SK-N-SH (cell line): Measurements from ENCODE around the gene WFDC10A. TPM values are rescaled to one million over a fixed set of nuclear protein-coding genes. Genes with fewer than 3 reads are reported as not detected.
"Not testable (repeated sequence)": the region's sequence is repeated elsewhere in the genome, so short reads cannot be mapped to it uniquely, and the experiment has no call there.

Experiments
- CTCF ChIA-PET: fragments of 300-600, 350-600 bp; formaldehyde crosslinking; extraction: SDS; loops from one replicate; lab custom pipeline; 2021; lab: Yijun Ruan, JAX
- POLR2A ChIA-PET: fragments of 350-600 bp; sonication (Branson Sonifier 250); formaldehyde crosslinking; extraction: SDS; loops from one replicate; lab custom pipeline; 2020; ENCODE audit warnings: antibody characterized with exemption, inconsistent platforms; lab: Yijun Ruan, JAX
- DNase-seq: peaks from one replicate; pipeline ENCODE4 v3.0.0; 2012
- H2AFZ ChIP-seq: fragments of 200-600 bp; sonication (generic); 2 replicates; pipeline ENCODE4 v1.8.1; 2016; ENCODE audit warnings: antibody characterized with exemption, mild to moderate bottlenecking, low read depth
- H3F3A ChIP-seq: fragments of 200-600 bp; sonication (generic); replicated peaks from 2 replicates; pipeline ENCODE3; 2016; ENCODE audit warnings: antibody characterized with exemption, mild to moderate bottlenecking; ENCODE audit not compliant: insufficient read depth
- H3K27ac ChIP-seq, 2 experiments: fragments of 200-500 bp in 1 of 2; fragments of 200-600 bp in 1 of 2; sonication (Bioruptor generic) in 1 of 2; sonication (generic), shearing (Covaris generic) in 1 of 2; 2 replicates each; pipeline versions ENCODE4 v1.5.1 to v1.6.1; 2014 to 2016; ENCODE audit warnings: low read depth in 2 of 2, inconsistent platforms in 1 of 2, low read length in 1 of 2, mild to moderate bottlenecking in 1 of 2, mixed read lengths in 1 of 2
- H3K27me3 ChIP-seq: fragments of 200-600 bp; sonication (generic), shearing (Covaris generic); 2 replicates; pipeline ENCODE4 v1.6.1; 2016; ENCODE audit warnings: mixed run types; ENCODE audit not compliant: insufficient read depth
- H3K36me3 ChIP-seq, 2 experiments: fragments of 200-500 bp in 1 of 2; fragments of 200-600 bp in 1 of 2; sonication (Bioruptor generic) in 1 of 2; sonication (generic) in 1 of 2; replicated peaks in 1 of 2; 2 replicates each; pipeline versions ENCODE3 to v1.5.1; 2014 to 2016; ENCODE audit warnings: low read length in 1 of 2, mild to moderate bottlenecking in 1 of 2; ENCODE audit not compliant: insufficient read depth in 2 of 2, control insufficient read depth in 1 of 2
- H3K4me1 ChIP-seq, 2 experiments: fragments of 200-500 bp in 1 of 2; fragments of 200-600 bp in 1 of 2; sonication (Bioruptor generic) in 1 of 2; sonication (generic), shearing (Covaris generic) in 1 of 2; 2 replicates each; pipeline versions ENCODE4 v1.5.1 to v1.6.1; 2014 to 2016; ENCODE audit warnings: low read depth in 1 of 2, low read length in 1 of 2, mixed run types in 1 of 2; ENCODE audit not compliant: insufficient read depth in 2 of 2, control insufficient read depth in 1 of 2
- H3K4me2 ChIP-seq: fragments of 200-600 bp; sonication (generic), shearing (Covaris generic); 2 replicates; pipeline ENCODE4 v1.6.1; 2017; ENCODE audit warnings: mixed run types
- H3K4me3 ChIP-seq, 2 experiments: fragments of 200-500 bp in 1 of 2; fragments of 200-600 bp in 1 of 2; sonication (Bioruptor generic) in 1 of 2; sonication (generic), shearing (Covaris generic) in 1 of 2; 2 replicates each; pipeline versions ENCODE4 v1.5.1 to v1.8.1; 2014 to 2016; ENCODE audit warnings: low read depth in 2 of 2, inconsistent platforms in 1 of 2, low read length in 1 of 2, mild to moderate bottlenecking in 1 of 2, mixed read lengths in 1 of 2, moderate library complexity in 1 of 2
- H3K79me2 ChIP-seq: fragments of 200-600 bp; sonication (generic); 2 replicates; pipeline ENCODE4 v1.8.1; 2017; ENCODE audit warnings: mild to moderate bottlenecking; ENCODE audit not compliant: insufficient read depth
- H3K9ac ChIP-seq: fragments of 200-600 bp; sonication (generic); 2 replicates; pipeline ENCODE4 v1.6.1; 2017; ENCODE audit warnings: mixed run types
- H3K9me2 ChIP-seq: fragments of 200-600 bp; sonication (generic); 2 replicates; pipeline ENCODE4 v1.6.1; 2017; ENCODE audit warnings: mixed run types
- H3K9me3 ChIP-seq: fragments of 200-600 bp; sonication (generic); 2 replicates; pipeline ENCODE4 v1.6.1; 2017; ENCODE audit warnings: mixed run types, mild to moderate bottlenecking, moderate library complexity
- H4K20me1 ChIP-seq: fragments of 200-600 bp; sonication (generic); 2 replicates; pipeline ENCODE4 v1.6.1; 2017; ENCODE audit warnings: mild to moderate bottlenecking, mixed run types; ENCODE audit not compliant: insufficient read depth
- CHD2 ChIP-seq: fragments of 150-350 bp; IDR thresholded peaks from 2 replicates; pipeline ENCODE4 v1.6.1; 2018; ENCODE audit warnings: low read length; ENCODE audit not compliant: partially characterized antibody
- EP300 ChIP-seq, 2 experiments: IDR thresholded peaks; 2 replicates each; pipeline versions ENCODE4 v1.4.0 to v1.6.1; 2012; ENCODE audit warnings: borderline replicate concordance in 1 of 2, low read depth in 1 of 2, low read length in 1 of 2
- FOSL2 ChIP-seq: IDR thresholded peaks from 2 replicates; pipeline ENCODE4 v1.4.0; 2012; ENCODE audit warnings: low read depth, mild to moderate bottlenecking, moderate library complexity, borderline replicate concordance
- FOXJ3 ChIP-seq: sonication (generic); formaldehyde crosslinking; IDR thresholded peaks from 2 replicates; pipeline ENCODE4 v1.5.1; 2020; ENCODE audit warnings: mild to moderate bottlenecking, missing genetic modification reagents
- GATA2 ChIP-seq: sonication (generic); formaldehyde crosslinking; IDR thresholded peaks from 2 replicates; pipeline ENCODE4 v1.5.0; 2020; ENCODE audit warnings: mild to moderate bottlenecking, missing genetic modification reagents
- MXI1 ChIP-seq: IDR thresholded peaks from 2 replicates; pipeline ENCODE4 v1.6.1; 2012; ENCODE audit warnings: mild to moderate bottlenecking, low read depth, low read length, improper control_type of control experiment
- NFIC ChIP-seq: IDR thresholded peaks from 2 replicates; pipeline ENCODE4 v1.4.0; 2012; ENCODE audit warnings: borderline replicate concordance
- PBX3 ChIP-seq: IDR thresholded peaks from 2 replicates; pipeline ENCODE4; 2012
- RAD21 ChIP-seq: IDR thresholded peaks from 2 replicates; pipeline ENCODE4 v1.6.1; 2012; ENCODE audit warnings: mild to moderate bottlenecking, low read length
- RCOR1 ChIP-seq: fragments of 150-350 bp; IDR thresholded peaks from 2 replicates; pipeline ENCODE4 v1.6.1; 2017; ENCODE audit warnings: antibody characterized with exemption, low read length
- RFX5 ChIP-seq: IDR thresholded peaks from 2 replicates; pipeline ENCODE4 v1.6.1; 2012; ENCODE audit warnings: mild to moderate bottlenecking, improper control_type of control experiment, low read length
- SIN3A ChIP-seq: IDR thresholded peaks from 2 replicates; pipeline ENCODE4 v1.6.1; 2012; ENCODE audit warnings: low read depth, mild to moderate bottlenecking, low read length, moderate library complexity, borderline replicate concordance
- USF2 ChIP-seq: fragments of 150-350 bp; IDR thresholded peaks from 2 replicates; pipeline ENCODE4 v1.6.1; 2017; ENCODE audit warnings: antibody characterized with exemption, low read length, low read depth, borderline replicate concordance
- YY1 ChIP-seq: IDR thresholded peaks from 2 replicates; pipeline ENCODE4 v1.4.0; 2012; ENCODE audit warnings: low read depth, mild to moderate bottlenecking
- ZBTB33 ChIP-seq: IDR thresholded peaks from 2 replicates; pipeline ENCODE4 v1.4.0; 2012; ENCODE audit warnings: low read depth, borderline replicate concordance
- WGBS: methylation state at CpG from one replicate; pipeline ENCODE4 v1.1.6; 2017; ENCODE audit warnings: low lambda C conversion rate; 5-methylcytosine and 5-hydroxymethylcytosine counted together
- polyA plus RNA-seq, 3 experiments: library from polyadenylated mRNA; depleted of rRNA; stranded (reverse); fragments of >200 nt; gene quantifications; 2 replicates each; pipeline ENCODE4 v1.2.3, GENCODE V29; 2012

The WFDC10A gene
- polyA plus RNA-seq, 1 of the 3 experiments (the other 2 are of a cell fraction), result not detected

GRCh38 chr20:45581702-45582101 lies 47.8 kb upstream of the WFDC10A start (continued):
- TF ChIP-seq RCOR1, result no peak

- Histone ChIP-seq H3K9me2 (no peaks in the 10 kb centered on the region), H3K9me3 (no peaks in the 10 kb centered on the region), H4K20me1 (no peaks in the 10 kb centered on the region), H2AFZ (no peak overlapping the region), H3K36me3 (no peaks in the 10 kb centered on the region), H3K27me3 (peaks cover 38% of the 10 kb centered on the region; the same call in 1 of the 2 replicates), H3F3A (no peaks in the 10 kb centered on the region), H3K4me3 (no peak overlapping the region), H3K79me2 (no peaks in the 10 kb centered on the region)
- ChIA-PET POLR2A (no interaction called here), CTCF (interaction anchor here (1.7 kb wide), 1 partner anchor 188 kb away, joined by 7 read pairs; no protein-coding TSS in a partner anchor)
- TF ChIP-seq GATA2 (CRISPR knock-in tag), result no peak
- no peak for TF ChIP-seq NFIC
- TF ChIP-seq CHD2, result no peak
- no peak for TF ChIP-seq EP300 (IDR thresholded peaks at IDR 0.05; ENCODE audit: borderline replicate concordance in 1 of 2, low read depth in 1 of 2, low read length in 1 of 2)
- no peak for TF ChIP-seq RFX5
- no peak for TF ChIP-seq PBX3
- TF ChIP-seq SIN3A, result no peak
- TF ChIP-seq FOSL2, result no peak
- no peak for TF ChIP-seq MXI1
- no peak for TF ChIP-seq USF2
- no peak for TF ChIP-seq YY1
- TF ChIP-seq FOXJ3, result no peak
- no peak for TF ChIP-seq ZBTB33
- no peak for TF ChIP-seq RAD21
- TF ChIP-seq, all 33 proteins: peak for 0
- DNase-seq, result no peak
- 11% methylated on average over 3 of the region's 3 CpGs for WGBS
- Histone ChIP-seq H3K4me2 (no peak overlapping the region), H3K9ac (no peak overlapping the region), H3K27ac (no peak overlapping the region), H3K4me1 (no peaks in the 10 kb centered on the region)
Measured at GRCh38 chr20:45583502-45583901, 46.0 kb upstream of the WFDC10A start.

- H3K79me2 ChIP-seq, H3K4me3 ChIP-seq, H3K4me2 ChIP-seq, H3K9me2 ChIP-seq, H2AFZ ChIP-seq, POLR2A ChIA-PET, H3K4me1 ChIP-seq, H3K9me3 ChIP-seq, H3F3A ChIP-seq, H3K9ac ChIP-seq, H3K36me3 ChIP-seq, H4K20me1 ChIP-seq, H3K27ac ChIP-seq, DNase-seq: not testable (repeated sequence)
- CTCF ChIA-PET, result interaction anchor here (1.7 kb wide), 1 partner anchor 187 kb away, joined by 7 read pairs; no protein-coding TSS in a partner anchor
- WGBS, result 16% methylated on average over 5 of the region's 5 CpGs
- H3K27me3 ChIP-seq, result peaks cover 40% of the 10 kb centered on the region; the same call in 1 of the 2 replicates
Measured at GRCh38 chr20:45584294-45584693, 45.2 kb upstream of the WFDC10A start.

GRCh38 chr20:45585986-45586385 lies 43.6 kb upstream of the WFDC10A start:
- H3K9me3 ChIP-seq, H3K4me3 ChIP-seq, H3K9me2 ChIP-seq, H3F3A ChIP-seq, H3K79me2 ChIP-seq, H3K36me3 ChIP-seq, DNase-seq, POLR2A ChIA-PET, H3K9ac ChIP-seq, H3K27ac ChIP-seq, H2AFZ ChIP-seq, H3K4me1 ChIP-seq, H4K20me1 ChIP-seq, H3K4me2 ChIP-seq: not testable (repeated sequence)
- WGBS, result 21% methylated on average over 5 of the region's 5 CpGs
- peaks cover 40% of the 10 kb centered on the region; the same call in 1 of the 2 replicates for H3K27me3 ChIP-seq
- CTCF ChIA-PET, result interaction anchor here (1.9 kb wide), 1 partner anchor 185 kb away, joined by 6 read pairs; no protein-coding TSS in a partner anchor
